ENCODE data around the gene FNDC11.

The FNDC11 gene

GRCh38 chr20:63545814-63546213, 8.1 kb upstream of the FNDC11 start:
- H3K9ac ChIP-seq (ENCODE audit: low read length), result no peak overlapping the region
- peaks cover 4% of the 10 kb centered on the region for H3K27me3 ChIP-seq (ENCODE audit: control insufficient read depth, insufficient read depth, low read length)
- no peak overlapping the region for H3K4me3 ChIP-seq (ENCODE audit: low read length)
- H3K27ac ChIP-seq (ENCODE audit: low read depth, low read length), result no peak overlapping the region
- no peaks in the 10 kb centered on the region for H3K4me1 ChIP-seq (ENCODE audit: control insufficient read depth, insufficient read depth, low read length)
- no peaks in the 10 kb centered on the region for H3K36me3 ChIP-seq (ENCODE audit: control insufficient read depth, insufficient read depth, low read length)

GRCh38 chr20:63546256-63546955, 7.6 kb upstream of the FNDC11 start:
- H3K9ac ChIP-seq (ENCODE audit: low read length), result no peak overlapping the region
- peaks cover 5% of the 10 kb centered on the region for H3K27me3 ChIP-seq (ENCODE audit: control insufficient read depth, insufficient read depth, low read length)
- no peaks in the 10 kb centered on the region for H3K4me1 ChIP-seq (ENCODE audit: control insufficient read depth, insufficient read depth, low read length)

GRCh38 chr20:63546956-63547724, 6.8 kb upstream of the FNDC11 start:
- Histone ChIP-seq H3K9ac (ENCODE audit: low read length) (no peak overlapping the region), H3K36me3 (ENCODE audit: control insufficient read depth, insufficient read depth, low read length) (no peaks in the 10 kb centered on the region), H3K4me3 (ENCODE audit: low read length) (no peak overlapping the region), H3K4me1 (ENCODE audit: control insufficient read depth, insufficient read depth, low read length) (no peaks in the 10 kb centered on the region), H3K27me3 (ENCODE audit: control insufficient read depth, insufficient read depth, low read length) (peaks cover 5% of the 10 kb centered on the region), H3K27ac (ENCODE audit: low read depth, low read length) (no peak overlapping the region)

More at GRCh38 chr20:63546256-63546955, 7.6 kb upstream of the FNDC11 start:
- Histone ChIP-seq H3K27ac (ENCODE audit: low read depth, low read length) (no peak overlapping the region), H3K4me3 (ENCODE audit: low read length) (no peak overlapping the region), H3K36me3 (ENCODE audit: control insufficient read depth, insufficient read depth, low read length) (no peaks in the 10 kb centered on the region)

- H3K4me1 ChIP-seq (ENCODE audit: control insufficient read depth, insufficient read depth, low read length), result no peaks in the 10 kb centered on the region
- no peak within 1 kb of the TSS for H3K4me3 ChIP-seq (ENCODE audit: low read length)
- H3K27me3 ChIP-seq (ENCODE audit: control insufficient read depth, insufficient read depth, low read length), result peaks cover 5% of the 10 kb centered on the region
- H3K9ac ChIP-seq (ENCODE audit: low read length), result no peak within 1 kb of the TSS
- H3K27ac ChIP-seq (ENCODE audit: low read depth, low read length), result no peak within 1 kb of the TSS
- no peaks in the 10 kb centered on the region for H3K36me3 ChIP-seq (ENCODE audit: control insufficient read depth, insufficient read depth, low read length)
Observed at GRCh38 chr20:63547725-63548480, 6.1 kb upstream of the FNDC11 start, which contains the start of gene SRMS. Gene SRMS (minus strand): TSS chr20:63547749. CDS start chr20:63547463, 286 bp downstream.

- peaks cover 5% of the 10 kb centered on the region for H3K27me3 ChIP-seq (ENCODE audit: control insufficient read depth, insufficient read depth, low read length)
- H3K4me3 ChIP-seq (ENCODE audit: low read length), result no peak overlapping the region
- H3K9ac ChIP-seq (ENCODE audit: low read length), result no peak overlapping the region
- no peak overlapping the region for H3K27ac ChIP-seq (ENCODE audit: low read depth, low read length)
- no peaks in the 10 kb centered on the region for H3K4me1 ChIP-seq (ENCODE audit: control insufficient read depth, insufficient read depth, low read length)
- H3K36me3 ChIP-seq (ENCODE audit: control insufficient read depth, insufficient read depth, low read length), result no peaks in the 10 kb centered on the region
Observed at GRCh38 chr20:63548542-63548941, 5.4 kb upstream of the FNDC11 start.

- Histone ChIP-seq H3K36me3 (ENCODE audit: control insufficient read depth, insufficient read depth, low read length) (no peaks in the 10 kb centered on the region), H3K9ac (ENCODE audit: low read length) (no peak overlapping the region), H3K4me3 (ENCODE audit: low read length) (no peak overlapping the region), H3K27ac (ENCODE audit: low read depth, low read length) (no peak overlapping the region), H3K4me1 (ENCODE audit: control insufficient read depth, insufficient read depth, low read length) (no peaks in the 10 kb centered on the region), H3K27me3 (ENCODE audit: control insufficient read depth, insufficient read depth, low read length) (peaks cover 5% of the 10 kb centered on the region)
Observed at GRCh38 chr20:63549019-63549418, 4.9 kb upstream of the FNDC11 start.

- H3K27me3 ChIP-seq (ENCODE audit: control insufficient read depth, insufficient read depth, low read length), result peaks cover 7% of the 10 kb centered on the region
- H3K4me1 ChIP-seq (ENCODE audit: control insufficient read depth, insufficient read depth, low read length), result no peaks in the 10 kb centered on the region
- no peak overlapping the region for H3K9ac ChIP-seq (ENCODE audit: low read length)
- H3K36me3 ChIP-seq (ENCODE audit: control insufficient read depth, insufficient read depth, low read length), result no peaks in the 10 kb centered on the region
- H3K4me3 ChIP-seq (ENCODE audit: low read length), result no peak overlapping the region
- no peak overlapping the region for H3K27ac ChIP-seq (ENCODE audit: low read depth, low read length)
Observed at GRCh38 chr20:63549679-63550282, 4.2 kb upstream of the FNDC11 start.

- no peak overlapping the region for H3K4me3 ChIP-seq (ENCODE audit: low read length)
- H3K36me3 ChIP-seq (ENCODE audit: control insufficient read depth, insufficient read depth, low read length), result no peaks in the 10 kb centered on the region
- H3K4me1 ChIP-seq (ENCODE audit: control insufficient read depth, insufficient read depth, low read length), result no peaks in the 10 kb centered on the region
- no peak overlapping the region for H3K27ac ChIP-seq (ENCODE audit: low read depth, low read length)
- peaks cover 7% of the 10 kb centered on the region for H3K27me3 ChIP-seq (ENCODE audit: control insufficient read depth, insufficient read depth, low read length)
- no peak overlapping the region for H3K9ac ChIP-seq (ENCODE audit: low read length)
Observed at GRCh38 chr20:63551068-63551467, 2.9 kb upstream of the FNDC11 start.

- H3K9ac ChIP-seq (ENCODE audit: low read length), result no peak overlapping the region
- H3K27me3 ChIP-seq (ENCODE audit: control insufficient read depth, insufficient read depth, low read length), result peaks cover 7% of the 10 kb centered on the region
- no peaks in the 10 kb centered on the region for H3K36me3 ChIP-seq (ENCODE audit: control insufficient read depth, insufficient read depth, low read length)
- no peak overlapping the region for H3K27ac ChIP-seq (ENCODE audit: low read depth, low read length)
- no peak overlapping the region for H3K4me3 ChIP-seq (ENCODE audit: low read length)
- H3K4me1 ChIP-seq (ENCODE audit: control insufficient read depth, insufficient read depth, low read length), result no peaks in the 10 kb centered on the region
Observed at GRCh38 chr20:63552481-63553249, 1.3 kb upstream of the FNDC11 start.

- no peaks in the 10 kb centered on the region for H3K36me3 ChIP-seq (ENCODE audit: control insufficient read depth, insufficient read depth, low read length)
- peaks cover 7% of the 10 kb centered on the region for H3K27me3 ChIP-seq (ENCODE audit: control insufficient read depth, insufficient read depth, low read length)
- H3K4me1 ChIP-seq (ENCODE audit: control insufficient read depth, insufficient read depth, low read length), result no peaks in the 10 kb centered on the region
- no peak overlapping the region for H3K9ac ChIP-seq (ENCODE audit: low read length)
- no peak overlapping the region for H3K27ac ChIP-seq (ENCODE audit: low read depth, low read length)
- H3K4me3 ChIP-seq (ENCODE audit: low read length), result peak overlapping the region; percentile 52
Observed at GRCh38 chr20:63553251-63553932, 567 bp upstream of the FNDC11 start.
